ENCODE data around the gene METTL9.

The METTL9 gene

DNA sequence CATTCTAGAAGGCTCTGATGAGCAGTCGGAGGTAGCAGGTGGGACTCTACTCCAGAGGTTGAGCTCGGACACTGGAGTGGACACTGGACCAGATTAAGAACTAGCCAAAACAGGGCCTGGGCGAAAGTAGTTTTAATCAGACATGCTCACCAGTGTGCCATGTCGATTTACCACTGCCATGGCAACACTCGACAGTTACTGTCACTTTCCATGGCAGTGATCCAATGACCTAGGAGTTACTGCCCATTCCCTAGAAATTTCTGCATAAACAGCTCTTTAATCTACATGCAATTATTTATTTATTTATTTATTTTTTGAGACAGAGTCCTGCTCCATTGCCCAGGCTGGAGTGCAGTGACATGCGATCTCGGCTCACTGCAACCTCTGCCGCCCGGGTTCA is 7.2 kb upstream of the METTL9 start:
- TF ChIP-seq TSHZ2 (CRISPR knock-in tag; IDR thresholded peaks at IDR 0.05) (no peak), OSR1 (CRISPR knock-in tag; IDR thresholded peaks at IDR 0.05) (no peak), ZC3H10 (CRISPR knock-in tag; IDR thresholded peaks at IDR 0.05) (no peak), TOX (CRISPR knock-in tag; IDR thresholded peaks at IDR 0.05; ENCODE audit: borderline replicate concordance) (no peak), TCF4 (CRISPR knock-in tag; IDR thresholded peaks at IDR 0.05; ENCODE audit: borderline replicate concordance) (no peak), ISL1 (CRISPR knock-in tag; IDR thresholded peaks at IDR 0.05) (no peak), PATZ1 (CRISPR knock-in tag; IDR thresholded peaks at IDR 0.05; ENCODE audit: borderline replicate concordance) (no peak), CSDC2 (CRISPR knock-in tag; IDR thresholded peaks at IDR 0.05) (no peak)
- ATAC-seq: no peak

DNA sequence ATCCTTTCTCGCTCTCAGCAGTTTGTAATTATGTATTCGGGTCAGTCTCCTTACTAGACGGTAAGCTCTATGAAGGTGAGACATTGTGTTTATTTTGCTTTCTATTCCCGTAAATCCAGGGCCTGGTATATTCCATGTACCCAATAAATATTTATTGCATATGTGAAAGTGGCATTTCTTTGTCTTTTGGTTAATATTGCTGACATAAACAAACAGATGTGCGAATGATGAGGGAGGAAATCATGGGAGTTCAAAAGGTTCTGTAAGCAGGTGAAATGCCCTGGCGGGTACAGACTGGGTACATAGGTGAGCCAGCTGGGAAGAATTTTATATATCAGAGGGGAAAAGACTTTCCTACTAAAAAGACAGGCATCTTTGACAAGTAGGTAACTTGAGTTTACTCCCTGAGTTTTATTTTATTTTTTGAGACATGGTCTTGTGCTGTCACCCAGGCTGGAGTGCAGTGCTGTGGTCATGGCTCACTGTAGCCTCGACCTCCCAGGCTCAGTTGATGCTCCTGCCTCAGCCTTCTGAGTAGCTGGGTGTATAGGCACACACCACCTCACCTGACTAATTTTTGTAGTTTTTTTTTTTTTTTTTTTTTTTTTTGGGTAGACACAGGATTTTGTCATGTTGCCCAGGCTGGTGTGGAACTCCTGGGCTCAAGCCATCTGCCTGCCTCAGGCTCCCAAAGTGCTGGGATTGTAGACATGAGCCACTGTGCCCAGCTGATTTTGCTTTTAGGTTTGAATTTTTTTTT is 5.7 kb upstream of the METTL9 start:
- TF ChIP-seq ZC3H10 (CRISPR knock-in tag; IDR thresholded peaks at IDR 0.05) (no peak), TSHZ2 (CRISPR knock-in tag; IDR thresholded peaks at IDR 0.05) (no peak), ZFP3 (CRISPR knock-in tag; IDR thresholded peaks at IDR 0.05) (no peak), PPARA (CRISPR knock-in tag; IDR thresholded peaks at IDR 0.05; ENCODE audit: borderline replicate concordance) (no peak), ISL1 (CRISPR knock-in tag; IDR thresholded peaks at IDR 0.05) (no peak), CSRNP3 (CRISPR knock-in tag; IDR thresholded peaks at IDR 0.05) (no peak), TOX (CRISPR knock-in tag; IDR thresholded peaks at IDR 0.05; ENCODE audit: borderline replicate concordance) (no peak), ZFP30 (CRISPR knock-in tag; IDR thresholded peaks at IDR 0.05) (no peak)
- ATAC-seq: no peak

DNA sequence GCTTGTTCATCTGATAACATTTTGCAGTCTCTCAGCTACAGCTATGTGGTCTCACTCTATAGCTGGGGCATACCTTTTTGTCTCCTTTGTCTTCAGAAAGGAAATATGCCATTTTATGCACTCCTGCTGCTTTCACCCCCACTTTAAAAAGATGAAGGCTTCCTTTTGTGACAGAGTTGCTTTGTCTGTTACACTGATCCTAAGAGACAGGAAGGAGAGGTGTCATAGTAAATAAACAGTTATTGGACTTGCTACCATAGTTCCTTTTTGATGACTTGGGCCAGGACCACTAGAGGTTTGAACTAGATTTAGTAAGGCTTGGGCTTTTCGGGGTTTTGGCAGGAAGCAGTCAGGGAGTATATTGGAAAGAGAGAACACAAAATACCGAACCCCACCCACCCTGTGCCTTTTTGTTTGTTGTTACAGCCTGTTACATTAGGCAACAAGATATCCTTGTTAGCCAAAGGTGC is 1.8 kb upstream of the METTL9 start:
- TF ChIP-seq GLIS3 (CRISPR knock-in tag; IDR thresholded peaks at IDR 0.05) (no peak), PATZ1 (CRISPR knock-in tag; IDR thresholded peaks at IDR 0.05; ENCODE audit: borderline replicate concordance) (no peak), ARNTL (CRISPR knock-in tag; IDR thresholded peaks at IDR 0.05; ENCODE audit: borderline replicate concordance, low read depth) (no peak), ESRRG (CRISPR knock-in tag; IDR thresholded peaks at IDR 0.05) (no peak)

DNA sequence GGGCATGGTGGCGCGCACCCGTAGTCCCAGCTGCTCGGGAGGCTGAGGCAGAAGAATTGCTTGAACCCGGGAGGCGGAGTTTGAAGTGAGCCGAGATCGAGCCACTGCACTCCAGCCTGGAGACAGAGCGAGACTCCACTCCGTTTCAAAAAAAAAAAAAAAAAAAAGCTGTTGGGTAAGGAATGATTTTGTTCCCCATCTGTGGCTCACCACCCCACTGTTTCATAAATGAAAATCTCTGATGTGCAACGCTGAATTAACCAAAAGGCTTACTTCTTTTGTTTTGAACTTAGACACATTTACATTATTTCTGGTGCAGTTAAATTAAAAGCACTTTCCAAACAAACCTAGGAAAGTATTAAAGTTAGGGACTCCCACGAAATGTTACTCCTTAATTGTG is 1.2 kb upstream of the METTL9 start:
- TF ChIP-seq ZNF565 (CRISPR knock-in tag; conservative IDR thresholded peaks at IDR 0.05; ENCODE audit: low read depth) (no peak), OSR1 (CRISPR knock-in tag; IDR thresholded peaks at IDR 0.05) (no peak), ZC3H10 (CRISPR knock-in tag; IDR thresholded peaks at IDR 0.05) (no peak), ZNF8 (CRISPR knock-in tag; IDR thresholded peaks at IDR 0.05) (no peak), ZFP30 (CRISPR knock-in tag; IDR thresholded peaks at IDR 0.05) (no peak), ESRRG (CRISPR knock-in tag; IDR thresholded peaks at IDR 0.05) (no peak), TCF4 (CRISPR knock-in tag; IDR thresholded peaks at IDR 0.05; ENCODE audit: borderline replicate concordance) (no peak), POU6F1 (CRISPR knock-in tag; IDR thresholded peaks at IDR 0.05; ENCODE audit: borderline replicate concordance, low read depth) (no peak), TOX (CRISPR knock-in tag; IDR thresholded peaks at IDR 0.05; ENCODE audit: borderline replicate concordance) (no peak), SNAI2 (CRISPR knock-in tag; IDR thresholded peaks at IDR 0.05) (no peak)
- ATAC-seq: no peak

More for the DNA sequence above, 1.8 kb upstream of the METTL9 start:
- ATAC-seq: no peak

All from SK-N-SH treated with all-trans-retinoic acid at 6 μM for 48 hours (cell line).